Measurements from ENCODE around the gene CTIF. TPM values are rescaled to one million over a fixed set of nuclear protein-coding genes. Genes with fewer than 3 reads are reported as not detected.

The CTIF gene
- total RNA-seq, 2 donors from 2014 or later = 64.9 to 70.6 TPM

DNA sequence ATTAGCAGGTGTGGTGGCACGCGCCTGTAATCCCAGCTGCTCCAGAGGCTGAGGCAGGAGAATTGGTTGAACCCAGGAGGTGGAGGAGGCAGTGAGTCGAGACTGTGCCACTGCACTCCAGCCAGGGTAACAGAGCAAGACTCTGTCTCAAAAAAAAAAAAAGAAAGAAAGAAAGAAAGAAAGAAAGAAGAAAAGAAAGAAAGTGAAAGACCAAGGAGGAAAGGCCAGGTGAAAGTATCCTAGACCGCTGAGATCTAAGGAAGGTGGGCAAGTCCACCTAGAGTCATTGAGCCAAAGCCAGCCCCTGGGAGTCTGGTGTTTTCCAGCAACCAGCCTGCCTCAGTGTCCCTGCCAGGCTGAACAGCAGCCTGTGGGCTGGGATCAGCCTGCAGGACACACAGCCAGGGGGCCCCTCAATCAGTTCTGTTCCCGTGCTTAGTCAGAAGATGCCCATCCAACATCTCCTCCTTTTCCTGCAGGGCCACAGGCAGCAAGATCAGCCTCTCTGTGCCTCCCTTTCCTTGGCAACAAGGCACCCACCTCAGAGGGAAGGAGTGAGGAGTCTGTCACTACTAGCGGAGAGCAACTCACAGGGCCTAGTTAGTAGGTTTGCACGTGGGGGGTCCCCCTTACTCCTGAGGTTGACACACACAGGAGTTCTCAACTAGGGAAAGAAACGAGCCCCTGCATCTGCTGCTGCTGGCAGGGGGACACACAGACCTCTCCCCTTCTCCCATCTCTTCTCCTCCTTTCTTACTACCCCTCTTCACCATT, 347.9 kb downstream of the CTIF start:
- intact Hi-C loops (cut with DNase I) = no loop called here
- peak; percentile 1 for DNase-seq
- no peak for ATAC-seq

- DNase-seq (no peak), ATAC-seq (no peak)
- intact Hi-C loops (cut with DNase I) = no loop called here
Observed at GRCh38 chr18:48887294-48887904, 348.6 kb downstream of the CTIF start.

- no peak for DNase-seq
- peak in 1 of 2 donors; percentile 9 for ATAC-seq
- intact Hi-C loops (cut with DNase I) = no loop called here
Observed at GRCh38 chr18:48887905-48888772, 349.3 kb downstream of the CTIF start.

- intact Hi-C loops (cut with DNase I) = no loop called here
- ATAC-seq (no peak), DNase-seq (no peak)
Observed at GRCh38 chr18:48888773-48889080, 349.9 kb downstream of the CTIF start.

- peak; percentile 76 to 90 for ATAC-seq
- peak; percentile 79 for DNase-seq
- intact Hi-C loops (cut with DNase I) = no loop called here
Observed at GRCh38 chr18:48889115-48889941, 350.5 kb downstream of the CTIF start.

DNA sequence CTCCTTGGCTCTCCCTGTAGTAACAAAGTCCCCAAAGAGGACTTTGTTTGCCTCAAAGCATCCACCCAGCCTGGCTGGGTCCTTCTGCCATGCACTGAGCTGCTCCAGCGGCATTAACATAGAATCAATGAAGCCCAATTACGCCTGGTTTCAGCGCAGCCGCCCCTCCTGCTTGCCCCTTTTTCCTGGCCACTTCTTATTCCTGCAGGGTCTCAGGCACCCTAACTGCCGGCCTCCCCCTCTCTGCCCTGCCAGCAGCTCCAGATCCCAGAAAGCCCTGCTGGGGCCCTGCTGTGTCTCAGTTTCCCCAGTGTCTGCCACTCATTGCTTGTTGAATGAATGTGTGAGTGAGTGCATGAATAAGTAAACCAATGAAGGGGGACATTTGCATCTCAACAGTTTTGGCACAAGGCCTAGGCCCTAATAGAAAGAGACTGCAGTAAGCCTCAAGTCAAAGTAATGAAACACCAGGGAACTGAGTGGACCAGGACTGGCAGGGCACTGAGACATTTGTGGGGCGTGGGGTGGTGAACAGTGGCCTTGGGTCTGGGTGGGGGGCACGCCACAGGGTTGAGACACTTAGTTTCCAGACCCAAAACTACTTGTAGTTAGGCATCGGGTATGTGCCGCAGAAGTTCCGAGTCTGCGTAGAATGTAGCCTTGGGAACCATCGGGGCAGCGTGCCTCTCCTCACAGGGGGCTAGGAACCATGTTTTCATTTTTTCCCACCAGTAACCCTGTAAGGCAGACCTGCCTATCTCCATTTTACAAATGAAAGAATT, 351.3 kb downstream of the CTIF start:
- DNase-seq (no peak), ATAC-seq (no peak)
- intact Hi-C loops (cut with DNase I) = no loop called here

DNA sequence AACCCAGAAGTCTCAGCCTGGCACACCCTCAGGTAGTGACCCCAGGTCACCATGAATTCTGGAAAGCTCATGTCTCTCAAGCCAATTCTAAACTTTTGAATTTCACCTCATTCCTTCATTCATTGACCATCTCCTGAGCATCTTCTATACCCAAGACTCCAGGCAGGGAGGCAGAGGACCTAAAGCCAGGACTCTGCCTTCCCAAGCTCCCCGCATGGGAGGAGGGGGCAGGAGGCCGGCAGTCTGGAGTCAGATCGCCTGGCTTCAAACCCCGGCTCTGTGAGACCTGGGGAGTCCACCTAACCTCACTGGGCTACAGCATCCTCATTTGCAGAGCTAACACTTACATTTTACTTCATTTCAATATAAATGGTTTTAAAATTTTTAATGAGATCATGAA, 352.9 kb downstream of the CTIF start:
- intact Hi-C loops (cut with DNase I) = no loop called here
- no peak for DNase-seq

DNA sequence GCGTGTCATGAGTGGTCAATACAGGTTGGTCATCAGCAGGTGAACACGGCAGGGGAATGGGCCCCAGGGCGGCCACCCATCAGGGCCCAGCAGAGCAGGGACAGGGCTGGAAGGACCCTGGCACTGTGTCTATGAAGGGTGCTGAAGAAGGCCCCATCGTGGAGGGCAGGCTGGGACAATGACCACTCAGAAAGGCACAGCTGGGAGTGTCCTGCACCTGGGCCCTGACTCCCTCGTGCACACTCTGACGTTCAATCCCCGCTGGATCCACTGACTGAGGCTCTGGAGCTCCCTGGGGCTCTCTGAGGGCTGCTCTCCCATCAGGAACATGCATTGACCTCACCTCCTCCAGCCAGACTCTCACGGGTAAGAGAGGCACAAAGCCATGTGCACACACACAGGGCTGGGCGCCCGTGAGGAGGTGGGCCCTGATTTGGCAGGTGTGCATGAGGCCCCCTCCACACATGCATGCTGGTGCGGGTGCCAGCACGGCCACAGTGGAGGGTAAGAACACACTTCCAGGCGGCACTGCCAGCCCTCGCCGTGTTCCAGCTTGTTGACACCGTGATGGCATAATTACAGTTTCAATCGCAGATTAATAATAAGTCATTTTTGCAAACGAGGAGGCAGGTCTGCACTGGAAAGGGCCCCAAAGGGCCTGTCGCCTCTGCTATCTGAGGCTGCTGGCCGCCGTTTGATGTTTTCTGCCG, 353.5 kb downstream of the CTIF start:
- ATAC-seq (no peak), DNase-seq (no peak)
- intact Hi-C loops (cut with DNase I) = no loop called here

More for the DNA sequence above, 352.9 kb downstream of the CTIF start:
- ATAC-seq = no peak

DNA sequence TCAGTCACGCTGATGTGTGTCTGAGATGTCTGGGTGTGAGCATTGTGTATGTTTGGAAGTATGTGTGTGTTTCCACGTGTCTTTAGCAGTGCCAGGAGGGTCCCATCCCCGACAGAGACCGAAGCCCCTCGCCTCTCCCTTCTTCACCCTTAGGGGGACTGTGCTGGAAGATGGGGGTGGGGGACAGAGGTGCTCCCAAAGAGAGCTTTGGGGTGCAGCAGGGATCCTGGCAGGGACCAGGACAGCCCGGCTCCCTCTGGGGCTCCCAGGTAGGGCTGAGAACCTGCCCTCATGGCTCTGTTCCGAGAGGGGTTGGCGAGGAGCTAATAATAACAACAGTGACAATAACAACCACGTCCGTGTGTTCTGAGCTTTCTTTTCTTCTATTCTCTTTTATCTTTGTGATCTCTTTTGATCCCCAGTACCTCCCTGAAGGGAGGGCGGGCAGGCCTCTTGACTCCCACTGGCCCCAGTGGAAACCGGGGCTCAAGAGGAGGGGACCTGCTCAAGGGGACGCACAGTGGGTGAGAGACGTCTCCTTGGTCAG, 354.3 kb downstream of the CTIF start:
- intact Hi-C loops (cut with DNase I) = no loop called here
- DNase-seq = no peak
- no peak for ATAC-seq

- intact Hi-C loops (cut with DNase I) = no loop called here
- DNase-seq = peak; percentile 19
- ATAC-seq = no peak
Observed at GRCh38 chr18:48893608-48894600, 355.1 kb downstream of the CTIF start.

GRCh38 chr18:48894799-48895346, 356.0 kb downstream of the CTIF start:
- ATAC-seq = no peak
- intact Hi-C loops (cut with DNase I) = no loop called here

DNA sequence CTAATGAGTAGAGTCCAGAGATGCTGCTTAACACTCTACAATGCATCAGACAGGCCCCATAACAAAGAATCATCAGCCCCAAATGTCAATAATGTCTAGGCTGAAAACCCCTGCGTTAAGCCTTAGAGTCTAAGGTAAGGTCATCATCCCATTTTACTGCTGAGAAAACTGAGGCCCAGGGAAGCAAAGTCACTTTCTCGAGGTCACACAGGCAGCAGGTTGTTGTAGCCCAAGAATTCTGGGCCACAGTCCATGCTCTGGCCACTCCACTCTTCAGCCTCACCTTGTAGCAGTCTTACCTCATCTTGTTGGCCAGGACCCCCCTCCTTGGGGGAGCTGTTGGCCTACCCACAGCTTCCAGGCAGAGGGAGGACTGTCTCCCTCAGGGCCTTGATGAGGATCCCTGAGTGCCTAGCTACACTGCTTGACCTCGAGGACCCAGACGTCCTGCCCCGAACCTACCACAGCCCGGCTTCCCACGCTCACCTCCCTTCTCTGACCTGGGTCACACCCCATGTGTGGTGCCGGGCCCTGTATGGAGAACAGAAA, 357.6 kb downstream of the CTIF start:
- intact Hi-C loops (cut with DNase I) = no loop called here
- ATAC-seq (no peak), DNase-seq (no peak)

More at GRCh38 chr18:48894799-48895346, 356.0 kb downstream of the CTIF start:
- peak; percentile 56 for DNase-seq

DNA sequence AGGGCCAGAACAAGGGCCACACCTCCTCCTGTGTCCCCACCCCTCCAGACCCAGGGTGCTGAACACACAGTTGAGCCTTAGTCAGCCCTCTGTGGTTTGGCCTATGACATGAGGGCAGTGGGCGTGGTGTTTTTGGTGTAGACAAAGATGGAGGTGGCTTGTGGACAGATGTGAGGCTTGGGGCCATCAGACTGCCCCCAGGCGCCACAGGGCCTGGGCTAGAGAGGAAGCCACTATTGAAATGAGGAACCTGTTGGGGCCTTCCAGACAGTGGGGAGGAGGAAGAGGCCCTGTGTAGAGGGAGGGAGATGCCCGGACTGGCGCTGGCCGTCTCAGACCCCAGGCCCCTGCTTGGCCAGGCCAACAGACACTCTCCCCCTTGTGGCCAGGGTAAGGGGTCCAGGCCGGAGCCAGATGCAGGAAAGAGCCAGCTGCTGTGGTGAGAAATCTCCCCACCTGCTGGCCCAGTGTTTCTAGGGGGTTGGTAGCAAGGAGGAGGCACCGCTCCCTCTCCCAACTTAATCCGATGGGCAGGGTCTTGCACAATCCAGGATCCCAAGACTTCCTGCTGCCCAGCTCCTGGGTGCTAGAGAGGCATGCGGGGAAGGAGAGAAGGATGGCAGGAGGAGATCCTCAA, 358.2 kb downstream of the CTIF start:
- ATAC-seq = peak; percentile 59 to 81
- intact Hi-C loops (cut with DNase I) = no loop called here
- peak; percentile 75 for DNase-seq

- no peak for ATAC-seq
- intact Hi-C loops (cut with DNase I) = no loop called here
Observed at GRCh38 chr18:48897531-48897930, 358.7 kb downstream of the CTIF start.

DNA sequence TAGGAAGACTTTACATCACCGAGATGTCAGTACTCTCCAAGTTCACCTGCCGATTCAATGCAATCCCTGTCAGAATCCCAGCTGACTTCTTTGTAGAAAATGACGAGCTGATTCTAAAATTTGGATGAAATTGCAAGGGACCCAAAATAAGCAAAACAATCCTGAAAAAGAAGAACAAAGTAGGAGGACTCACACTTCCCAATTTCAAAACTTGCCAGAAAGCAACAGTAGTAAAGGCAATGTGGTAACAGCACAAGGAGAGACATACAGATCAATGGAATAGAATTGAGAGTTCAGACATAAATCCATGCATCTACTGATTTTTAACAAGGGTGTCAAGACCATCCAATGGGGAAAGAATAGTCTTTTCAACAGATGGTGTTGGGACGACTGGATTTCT, 359.7 kb downstream of the CTIF start:
- no peak for DNase-seq
- ATAC-seq = no peak
- intact Hi-C loops (cut with DNase I) = no loop called here

More at GRCh38 chr18:48897531-48897930, 358.7 kb downstream of the CTIF start:
- peak; percentile 39 for DNase-seq
